Adipose tissue (tissue), 3 donors: ENCODE results near the gene PAOX. TPM values are rescaled to one million over a fixed set of nuclear protein-coding genes. Genes with fewer than 3 reads are reported as not detected.
"Not testable (repeated sequence)": the region's sequence is repeated elsewhere in the genome, so short reads cannot be mapped to it uniquely, and the experiment has no call there.

Source experiments
- H3K27ac ChIP-seq: one replicate; pipeline ENCODE4 v1.5.1; 2013; ENCODE audit warnings: low read depth, low read length
- WGBS, 3 donors: extraction: QIAGEN DNeasy Blood & Tissue Kit; methylation state at CpG; one replicate each; pipeline ENCODE4 v1.1.7; 2013; 5-methylcytosine and 5-hydroxymethylcytosine counted together
- polyA plus RNA-seq, 3 donors: library from polyadenylated mRNA; stranded (reverse); fragments of 200-250 nt; gene quantifications; one replicate each; pipeline ENCODE4 v1.2.3, GENCODE V29; 2013
- donor health status: healthy with polysubstance abuse.
- donor health status: Bipolar disorder and iron deficiency.
- donor health status: healthy.

PAOX gene
- polyA plus RNA-seq, 3 donors = 4.5 to 5.7 (median 5.4) TPM

DNA sequence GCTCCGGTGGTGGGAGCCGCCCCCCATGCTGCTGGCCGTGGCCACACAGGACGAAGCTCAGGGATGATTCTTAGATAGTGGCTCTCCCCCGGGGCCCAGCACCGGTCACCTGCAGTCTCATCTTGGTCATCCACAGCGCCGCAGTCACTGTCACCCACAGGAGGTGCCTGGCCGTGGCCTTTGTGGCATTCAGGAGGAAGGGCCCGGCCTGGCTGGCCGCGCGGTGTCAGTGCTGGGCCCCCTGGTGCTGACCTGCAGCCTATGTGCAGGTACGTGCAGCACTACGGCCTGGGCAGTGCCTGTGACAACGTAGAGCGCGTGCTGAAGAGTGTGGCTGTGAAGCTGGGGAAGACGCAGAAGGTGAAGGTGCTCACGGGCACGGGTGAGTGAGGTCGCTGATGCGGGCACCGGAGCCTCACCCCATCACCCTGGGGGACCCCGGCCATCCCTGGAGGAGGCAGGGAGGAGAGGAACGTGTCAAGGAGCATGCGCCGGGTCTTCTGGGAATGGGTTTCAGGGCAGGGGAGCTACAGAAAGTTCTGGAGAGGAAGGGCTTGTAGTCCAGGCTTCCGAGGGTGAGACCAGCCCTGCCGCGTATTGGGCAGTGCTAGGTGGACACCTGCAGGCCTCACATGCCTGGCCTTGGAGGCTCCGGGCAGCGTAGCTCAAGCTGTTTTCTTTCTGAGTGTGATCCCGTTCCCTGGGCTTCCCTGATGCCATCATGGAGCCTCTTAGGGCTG lies 40.3 kb downstream of the PAOX start:
- H3K27ac ChIP-seq = no peak overlapping the region
- WGBS, 3 donors = 91 to 95% (median 94%) methylated on average over 34 of the region's 34 CpGs

DNA sequence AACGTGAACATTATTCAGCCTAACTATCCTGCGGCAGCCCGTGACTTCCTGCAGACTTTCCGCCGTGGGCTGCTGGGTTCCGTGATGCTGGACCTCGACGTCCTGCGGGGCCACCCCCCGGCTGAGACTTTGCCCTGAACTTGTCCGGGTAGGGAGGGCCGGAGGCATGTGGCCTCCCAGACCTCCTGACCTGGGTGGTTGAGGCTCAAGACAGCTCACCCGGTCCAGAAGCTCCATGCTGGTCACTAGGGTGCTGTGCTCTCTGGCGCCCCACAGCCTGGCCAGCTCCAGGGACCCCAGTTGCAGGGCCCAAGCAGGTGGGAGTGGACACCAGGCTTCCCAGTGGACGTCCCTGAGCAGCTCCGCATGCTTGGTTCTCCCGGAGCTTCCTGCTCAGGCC lies 41.0 kb downstream of the PAOX start:
- no peak overlapping the region for H3K27ac ChIP-seq
- WGBS, 3 donors = 88 to 94% (median 91%) methylated on average over 17 of the region's 17 CpGs

GRCh38 chr10:133420579-133420978 lies 41.5 kb downstream of the PAOX start:
- H3K27ac ChIP-seq = no peak overlapping the region
- 89 to 94% (median 89%) methylated on average over 6 of the region's 6 CpGs for WGBS, 3 donors

- 82 to 89% (median 84%) methylated on average over 15 to 16 of the region's 17 CpGs for WGBS, 3 donors
- no peak overlapping the region for H3K27ac ChIP-seq
Observed at GRCh38 chr10:133421336-133422222, 42.5 kb downstream of the PAOX start.

DNA sequence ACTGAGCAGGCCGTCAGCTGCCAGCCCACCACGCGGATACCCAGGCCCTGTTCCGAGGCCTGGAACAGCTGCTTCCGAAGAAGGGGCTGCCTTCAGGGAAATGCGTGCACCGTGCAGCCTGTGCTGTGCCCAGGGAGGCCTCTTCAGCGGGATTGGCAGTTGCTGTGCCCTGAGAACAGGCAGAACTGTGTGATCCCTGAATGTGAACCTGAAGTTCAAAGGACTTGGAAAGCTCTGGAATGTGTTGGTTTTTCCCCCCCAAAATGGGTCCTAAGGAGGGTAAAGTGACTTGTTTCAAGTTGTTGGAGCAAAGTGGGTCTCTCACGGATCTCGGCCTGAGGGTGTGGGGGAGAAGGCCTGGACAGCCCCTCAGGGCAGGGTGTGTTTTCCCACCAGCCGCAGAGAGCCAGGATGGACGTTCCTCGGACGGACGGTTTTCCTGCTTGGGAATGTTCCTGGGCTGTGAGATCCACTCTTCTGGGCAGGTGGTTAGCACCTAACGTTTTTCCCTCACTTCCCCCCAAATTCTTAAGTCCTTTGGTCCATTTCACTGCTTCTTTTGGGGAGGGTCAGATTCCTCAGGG lies 43.3 kb downstream of the PAOX start:
- WGBS, 3 donors = 84 to 85% (median 85%) methylated on average over 16 of the region's 16 CpGs
- no peak overlapping the region for H3K27ac ChIP-seq

- no peak overlapping the region for H3K27ac ChIP-seq
- 15 to 25% (median 16%) methylated on average over 58 to 88 of the region's 88 CpGs for WGBS, 3 donors
Observed at GRCh38 chr10:133422807-133423771, 44.0 kb downstream of the PAOX start.

GRCh38 chr10:133424102-133424501 lies 45.0 kb downstream of the PAOX start:
- no CpG with 5 or more reads among the region's 46 CpGs for WGBS, 3 donors
- not testable (repeated sequence) for H3K27ac ChIP-seq

GRCh38 chr10:133424601-133425000 lies 45.5 kb downstream of the PAOX start, which contains the start of gene SPRN:
Gene SPRN (minus strand): TSS chr10:133424625. CDS start chr10:133423681, 944 bp downstream.
- H3K27ac ChIP-seq = not testable (repeated sequence)
- 22 to 26% methylated on average over 8 to 12 of the region's 37 CpGs; no CpG with 5 or more reads in 1 of the 3 donors for WGBS, 3 donors

DNA sequence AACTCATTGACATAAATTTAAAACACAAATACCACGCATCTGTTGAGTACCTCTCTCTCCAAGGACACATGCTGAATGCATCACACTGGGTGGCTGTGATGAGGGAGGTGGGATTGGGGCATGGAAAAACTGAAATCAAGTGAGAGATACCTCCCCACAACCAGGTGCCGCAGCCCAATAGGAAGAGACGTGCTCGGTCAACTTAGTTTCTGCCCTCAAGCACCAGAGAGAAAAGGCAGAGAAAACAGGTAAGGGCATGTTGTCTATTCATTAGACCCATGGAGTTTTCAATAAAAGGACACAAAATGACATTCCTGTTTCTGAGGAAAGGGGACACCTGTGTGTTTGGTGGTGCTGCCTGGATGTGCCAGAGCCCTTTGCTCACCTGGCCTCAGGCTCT lies 50.5 kb downstream of the PAOX start:
- 84 to 92% (median 90%) methylated on average over 4 of the region's 4 CpGs for WGBS, 3 donors
- not testable (repeated sequence) for H3K27ac ChIP-seq

DNA sequence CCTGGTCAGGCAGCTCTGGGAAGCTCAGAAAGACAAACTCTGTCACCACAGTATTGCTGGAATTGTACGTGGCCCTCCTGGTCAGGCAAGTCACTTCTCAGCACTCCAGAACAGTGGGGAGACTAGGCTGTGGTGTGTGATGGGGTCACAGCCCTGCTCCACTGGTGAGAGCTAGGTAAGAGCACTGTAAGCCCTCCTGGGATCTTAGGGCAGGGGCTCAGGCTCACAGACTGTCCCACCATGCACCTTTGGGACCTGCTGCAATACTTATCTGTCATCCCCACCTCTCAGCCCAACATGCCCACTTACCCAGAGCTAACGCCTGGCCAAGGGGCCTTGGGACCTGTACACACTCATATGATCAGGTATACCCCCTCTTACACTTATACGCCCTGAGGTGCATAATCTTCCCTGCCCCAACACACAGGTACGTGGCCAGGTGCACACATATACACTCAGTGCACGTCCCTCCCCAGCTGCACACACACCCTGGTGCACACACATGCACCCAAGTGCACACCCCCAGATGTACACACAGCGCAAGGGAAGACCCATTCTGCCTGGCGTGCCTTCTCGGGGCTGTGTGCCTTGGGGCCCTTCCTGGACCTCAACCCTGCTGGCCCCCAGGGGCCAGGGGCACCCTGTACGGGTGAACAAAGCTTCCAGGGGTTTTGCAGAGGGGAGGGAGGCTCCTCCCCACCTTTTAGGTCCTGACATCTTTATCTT lies 53.0 kb downstream of the PAOX start:
- 65 to 79% (median 73%) methylated on average over 4 to 6 of the region's 9 CpGs for WGBS, 3 donors
- not testable (repeated sequence) for H3K27ac ChIP-seq

GRCh38 chr10:133432789-133433188 lies 53.7 kb downstream of the PAOX start:
- H3K27ac ChIP-seq = not testable (repeated sequence)
- 67 to 80% (median 79%) methylated on average over 1 to 8 of the region's 25 CpGs for WGBS, 3 donors

GRCh38 chr10:133438711-133439273 lies 59.7 kb downstream of the PAOX start:
- no peak overlapping the region for H3K27ac ChIP-seq
- 73 to 83% (median 80%) methylated on average over 11 of the region's 11 CpGs for WGBS, 3 donors

DNA sequence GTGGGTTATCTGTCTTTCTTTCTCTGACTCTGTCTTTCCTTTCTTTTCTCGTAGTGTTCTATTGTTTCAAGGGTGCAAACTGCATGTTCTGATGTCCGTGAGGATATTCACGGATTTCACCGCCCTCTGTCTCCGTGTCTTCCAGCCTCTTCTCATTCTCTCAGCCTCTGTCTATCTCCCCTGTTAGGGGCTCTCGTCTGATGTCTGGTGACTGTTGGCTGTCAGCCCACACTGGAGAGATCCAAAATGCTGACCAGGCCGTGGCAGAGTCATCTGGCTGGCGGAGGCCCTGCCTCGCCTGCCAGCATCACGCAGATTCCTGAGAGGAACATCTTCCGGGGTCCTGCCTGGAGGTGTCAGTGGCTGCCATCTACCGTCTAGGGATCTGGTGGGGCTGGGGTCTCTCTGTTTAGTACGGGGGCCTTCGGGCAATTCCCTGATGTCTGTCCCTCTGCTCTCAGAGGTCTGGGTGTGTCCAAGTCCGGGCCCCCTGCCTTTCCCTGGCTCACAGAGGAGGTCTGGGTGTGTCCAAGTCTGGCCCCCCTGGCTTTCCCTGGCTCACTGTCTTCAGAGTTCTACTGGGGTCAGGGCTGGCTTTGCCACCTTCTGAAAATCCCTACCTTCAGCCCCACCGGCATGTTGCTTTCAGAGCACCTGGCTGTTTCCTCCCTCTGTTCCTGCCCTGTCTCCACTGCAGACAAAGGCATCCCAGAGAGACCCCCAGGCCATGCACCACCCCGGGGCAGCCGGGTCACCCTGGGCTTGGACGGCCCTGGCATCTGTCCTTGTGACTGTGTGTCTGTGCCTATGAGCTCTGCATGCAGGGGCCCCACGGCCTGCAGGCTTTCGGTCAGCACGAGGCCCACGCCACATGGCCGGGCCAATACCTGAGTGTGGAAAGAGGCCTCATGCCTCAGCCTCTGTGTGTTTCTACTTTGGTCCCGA lies 60.7 kb downstream of the PAOX start:
- H3K27ac ChIP-seq = no peak overlapping the region
- WGBS, 3 donors = 90 to 92% (median 92%) methylated on average over 25 of the region's 25 CpGs

GRCh38 chr10:133440633-133441285 lies 61.7 kb downstream of the PAOX start:
- no peak overlapping the region for H3K27ac ChIP-seq
- 92 to 95% (median 93%) methylated on average over 15 to 18 of the region's 18 CpGs for WGBS, 3 donors
